WTC11 (cell line): ENCODE measurements around the gene EPHB6.

Source experiments
- ATF3 ChIP-seq: sonication (generic); formaldehyde crosslinking; conservative IDR thresholded peaks from 2 replicates; pipeline ENCODE4 v1.8.1; 2022; ENCODE audit warnings: mild to moderate bottlenecking, missing genetic modification reagents
- CREM ChIP-seq: sonication (generic); formaldehyde crosslinking; IDR thresholded peaks from 2 replicates; pipeline ENCODE4 v1.8.1; 2022; ENCODE audit warnings: mild to moderate bottlenecking, missing genetic modification reagents, moderate library complexity
- CTCF ChIP-seq: fragments of 200-600 bp; IDR thresholded peaks from 2 replicates; pipeline ENCODE4 v1.8.0; 2022; ENCODE audit warnings: antibody characterized with exemption
- GABPB1 ChIP-seq: sonication (generic); formaldehyde crosslinking; IDR thresholded peaks from 2 replicates; pipeline ENCODE4 v1.8.1; 2023; ENCODE audit warnings: mild to moderate bottlenecking, missing genetic modification reagents
- HMGXB4 ChIP-seq: sonication (generic); formaldehyde crosslinking; IDR thresholded peaks from 2 replicates; pipeline ENCODE4 v1.8.1; 2023; ENCODE audit warnings: mild to moderate bottlenecking, moderate library complexity, missing genetic modification reagents
- IRF2 ChIP-seq: sonication (generic); formaldehyde crosslinking; IDR thresholded peaks from 2 replicates; pipeline ENCODE4 v1.8.0; 2022; ENCODE audit warnings: low read depth, missing genetic modification reagents, borderline replicate concordance
- NR2C2 ChIP-seq: sonication (generic); formaldehyde crosslinking; IDR thresholded peaks from 2 replicates; pipeline ENCODE4 v1.8.0; 2022; ENCODE audit warnings: mild to moderate bottlenecking, missing genetic modification reagents
- SMAD3 ChIP-seq: sonication (generic); formaldehyde crosslinking; IDR thresholded peaks from 2 replicates; pipeline ENCODE4 v1.8.0; 2022; ENCODE audit warnings: missing genetic modification reagents, mild to moderate bottlenecking, borderline replicate concordance
- USF2 ChIP-seq: sonication (generic); formaldehyde crosslinking; IDR thresholded peaks from 2 replicates; pipeline ENCODE4 v1.8.1; 2023; ENCODE audit warnings: mild to moderate bottlenecking, missing genetic modification reagents, moderate library complexity

GRCh38 chr7:142860968-142861367 lies 6.1 kb downstream of the EPHB6 start:
- TF ChIP-seq CTCF (no peak), NR2C2 (no peak), SMAD3 (CRISPR knock-in tag) (no peak), GABPB1 (CRISPR knock-in tag) (no peak), HMGXB4 (CRISPR knock-in tag) (no peak), USF2 (CRISPR knock-in tag) (no peak), ATF3 (CRISPR knock-in tag) (no peak), CREM (CRISPR knock-in tag) (no peak), IRF2 (CRISPR knock-in tag) (no peak)
